C4-2B (cell line): ENCODE data around the gene DHX58.
"Not testable (repeated sequence)": the region's sequence is repeated elsewhere in the genome, so short reads cannot be mapped to it uniquely, and the experiment has no call there.

ENCODE experiments used
- H3K27ac ChIP-seq: fragments of 450-650 bp; 2 replicates; pipeline ENCODE4 v1.5.1; 2017
- CTCF ChIP-seq: fragments of 450-650 bp; conservative IDR thresholded peaks from 2 replicates; pipeline ENCODE4 v1.5.1; 2017; ENCODE audit warnings: mild to moderate bottlenecking
- ZFX ChIP-seq: fragments of 450-650 bp; IDR thresholded peaks from 2 replicates; pipeline ENCODE4 v1.6.1; 2017

Gene DHX58

GRCh38 chr17:42142371-42142896, 29.9 kb upstream of the DHX58 start:
- TF ChIP-seq CTCF = no peak
- TF ChIP-seq ZFX = no peak
- H3K27ac ChIP-seq = no peak overlapping the region

GRCh38 chr17:42141382-42141781, 28.9 kb upstream of the DHX58 start:
- H3K27ac ChIP-seq = no peak overlapping the region
- no peak for TF ChIP-seq ZFX
- no peak for TF ChIP-seq CTCF

GRCh38 chr17:42140690-42141089, 28.2 kb upstream of the DHX58 start:
- not testable (repeated sequence) for H3K27ac ChIP-seq

- H3K27ac ChIP-seq = peak overlapping the region; percentile 10
- TF ChIP-seq ZFX (no peak), CTCF (no peak)
These were observed 26.4 kb upstream of the DHX58 start for GRCh38 chr17:42138749-42139492.

GRCh38 chr17:42136654-42137051, 24.1 kb upstream of the DHX58 start:
- TF ChIP-seq ZFX (no peak), CTCF (no peak)
- peak overlapping the region; percentile 93 for H3K27ac ChIP-seq

DNA sequence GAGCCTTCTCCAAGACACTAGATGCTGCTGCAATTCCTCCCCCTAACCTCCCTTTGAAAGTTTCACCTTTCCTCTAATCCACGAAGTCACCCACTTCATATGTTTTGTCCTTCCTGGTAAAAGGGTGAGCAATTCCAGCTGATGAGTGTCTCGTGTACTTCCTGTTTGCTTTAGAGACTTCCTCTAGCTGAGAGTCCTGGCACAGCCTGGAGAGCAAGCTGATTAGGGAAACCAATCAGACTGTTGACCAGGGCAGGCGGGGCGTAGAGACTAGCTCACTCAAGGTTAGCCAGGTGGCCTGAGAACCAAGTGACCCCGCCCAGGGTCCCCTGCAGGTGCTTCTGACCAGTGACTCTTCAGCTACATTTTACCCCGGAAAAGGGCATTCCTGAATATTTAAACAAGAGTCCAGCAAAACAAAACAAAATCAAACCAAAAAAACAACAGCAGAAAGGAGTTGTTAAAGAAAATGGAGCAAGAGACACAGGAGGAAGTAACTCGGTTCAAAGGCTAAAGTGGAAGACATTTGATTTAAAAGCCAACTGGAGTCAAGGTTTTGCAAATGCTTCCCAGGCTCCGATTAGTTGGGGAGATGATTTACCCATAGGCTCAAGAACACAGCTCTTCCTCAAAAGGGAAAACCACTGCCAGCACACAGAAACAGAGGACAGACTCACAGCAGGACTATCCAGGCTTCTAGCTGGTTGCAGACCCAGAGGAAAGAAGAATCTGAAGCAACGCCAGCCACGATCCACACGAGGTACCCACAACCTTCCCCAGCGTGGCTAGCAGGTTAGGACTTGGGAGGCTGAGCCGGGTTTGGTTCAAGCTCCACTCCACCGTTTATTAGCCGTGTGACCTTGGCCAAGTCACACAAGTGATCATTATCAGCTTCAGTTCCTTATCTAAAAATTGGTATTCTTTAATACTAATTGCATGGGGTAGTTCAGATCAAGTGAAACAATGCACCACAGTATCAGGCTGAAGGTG, 23.4 kb upstream of the DHX58 start:
- H3K27ac ChIP-seq = peak overlapping the region; percentile 93
- no peak for TF ChIP-seq CTCF
- no peak for TF ChIP-seq ZFX

- TF ChIP-seq CTCF = no peak
- TF ChIP-seq ZFX = no peak
- H3K27ac ChIP-seq = peak overlapping the region; percentile 93
These were observed 22.6 kb upstream of the DHX58 start for GRCh38 chr17:42135151-42135550.
